Activated CD4-positive, alpha-beta memory T cell treated with anti-CD3 and anti-CD28 coated beads, Interleukin-2, amount 10 ng/mL, durations not matched to agents 7 days and 5 days (primary cell): ENCODE measurements around the gene NLRP14. TPM values are rescaled to one million over a fixed set of nuclear protein-coding genes. Genes with fewer than 3 reads are reported as not detected.

Experiments
- CTCF ChIA-PET: fragments of 350-600 bp; sonication (Branson Sonifier 250); formaldehyde crosslinking; loops from one replicate; lab custom pipeline; 2021; ENCODE audit warnings: antibody characterized with exemption, inconsistent platforms; lab: Charles Lee
- POLR2A ChIA-PET: fragments of 350-600 bp; sonication (Branson Sonifier 250); formaldehyde crosslinking; loops from one replicate; lab custom pipeline; 2021; ENCODE audit warnings: antibody characterized with exemption; lab: Charles Lee
- DNase-seq: peaks from one replicate; pipeline ENCODE4 v3.0.0-alpha.2; 2020
- H3K27ac Mint-ChIP-seq: one replicate; pipeline ENCODE4 v1.8.0; 2021; ENCODE audit warnings: mild to moderate bottlenecking, mixed read lengths
- H3K27me3 Mint-ChIP-seq: one replicate; pipeline ENCODE4 v1.8.0; 2021; ENCODE audit warnings: mixed read lengths
- H3K36me3 Mint-ChIP-seq: one replicate; pipeline ENCODE4 v1.8.0; 2021; ENCODE audit warnings: low read depth, mixed read lengths
- H3K4me1 Mint-ChIP-seq: one replicate; pipeline ENCODE4 v1.8.0; 2021; ENCODE audit warnings: mixed read lengths
- H3K4me3 Mint-ChIP-seq: one replicate; pipeline ENCODE4 v1.8.0; 2021; ENCODE audit warnings: mild to moderate bottlenecking, mixed read lengths
- H3K9me3 Mint-ChIP-seq: one replicate; pipeline ENCODE4 v1.8.0; 2021; ENCODE audit warnings: mixed read lengths
- total RNA-seq, 2 experiments: library from RNA; stranded (reverse); gene quantifications; one replicate each; pipeline ENCODE4 v1.2.3, GENCODE V29; 2021

NLRP14 gene
- total RNA-seq, 2 experiments from 2014 or later: not detected

DNA sequence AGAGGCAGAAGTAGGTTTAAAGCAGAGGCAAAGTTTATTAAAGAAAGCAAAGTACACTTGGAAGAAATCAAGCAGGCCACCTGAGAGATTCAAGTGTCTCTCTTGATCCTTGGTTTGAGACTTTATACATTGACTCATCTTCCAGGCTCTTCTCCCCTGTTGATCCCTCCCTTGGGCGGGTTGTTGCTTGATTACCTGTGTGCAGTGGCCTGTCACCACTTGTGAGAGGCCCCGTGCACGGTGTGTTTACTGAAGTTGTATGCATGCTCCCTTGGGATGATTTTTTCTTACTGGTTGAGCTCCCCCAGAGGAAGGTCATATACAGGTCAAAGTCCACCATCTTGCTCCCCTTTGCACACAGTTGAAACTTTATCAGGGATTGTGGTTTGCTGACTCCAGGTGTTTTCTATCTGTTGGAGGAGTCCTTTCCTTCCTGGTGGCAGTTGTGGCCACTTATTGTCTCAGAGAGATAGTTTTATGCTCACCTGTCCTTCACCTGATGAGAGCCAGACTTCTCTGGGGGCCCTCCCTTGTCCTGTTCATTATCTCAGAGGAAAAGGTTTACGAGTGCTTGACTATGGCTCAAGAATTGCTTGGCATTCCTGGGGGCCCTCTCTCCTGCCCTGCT, 52.2 kb downstream of the NLRP14 start:
- Mint-ChIP-seq H3K27me3 (no peaks in the 10 kb centered on the region), H3K4me1 (no peaks in the 10 kb centered on the region), H3K27ac (no peak overlapping the region), H3K36me3 (no peaks in the 10 kb centered on the region), H3K9me3 (no peaks in the 10 kb centered on the region), H3K4me3 (no peak overlapping the region)
- ChIA-PET POLR2A (no interaction called here), CTCF (no interaction called here)
- DNase-seq: no peak

DNA sequence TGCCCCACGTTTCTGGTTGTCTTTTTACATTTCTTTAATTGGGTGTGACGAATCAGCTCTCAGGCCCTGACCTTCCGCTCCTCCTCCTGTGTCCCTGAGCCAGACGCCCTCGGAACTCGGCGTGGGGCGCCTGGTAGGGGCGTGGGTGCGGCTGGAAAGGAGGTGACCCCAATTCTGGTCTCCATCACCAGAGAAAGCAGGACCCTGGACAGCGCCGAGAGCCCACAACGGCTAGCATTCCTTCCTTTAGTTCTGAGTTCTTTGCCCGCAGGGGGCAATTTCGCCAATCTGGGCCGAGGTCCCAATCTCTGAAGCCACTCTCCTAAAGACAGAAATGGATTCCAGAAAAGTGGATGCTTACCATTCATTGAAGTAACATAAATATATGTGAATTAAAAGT, 56.8 kb downstream of the NLRP14 start:
- Mint-ChIP-seq H3K4me3 (no peak overlapping the region), H3K4me1 (no peaks in the 10 kb centered on the region), H3K36me3 (no peaks in the 10 kb centered on the region), H3K27me3 (no peaks in the 10 kb centered on the region), H3K9me3 (no peaks in the 10 kb centered on the region), H3K27ac (no peak overlapping the region)
- no peak for DNase-seq
- CTCF ChIA-PET: no interaction called here
- POLR2A ChIA-PET: no interaction called here

DNA sequence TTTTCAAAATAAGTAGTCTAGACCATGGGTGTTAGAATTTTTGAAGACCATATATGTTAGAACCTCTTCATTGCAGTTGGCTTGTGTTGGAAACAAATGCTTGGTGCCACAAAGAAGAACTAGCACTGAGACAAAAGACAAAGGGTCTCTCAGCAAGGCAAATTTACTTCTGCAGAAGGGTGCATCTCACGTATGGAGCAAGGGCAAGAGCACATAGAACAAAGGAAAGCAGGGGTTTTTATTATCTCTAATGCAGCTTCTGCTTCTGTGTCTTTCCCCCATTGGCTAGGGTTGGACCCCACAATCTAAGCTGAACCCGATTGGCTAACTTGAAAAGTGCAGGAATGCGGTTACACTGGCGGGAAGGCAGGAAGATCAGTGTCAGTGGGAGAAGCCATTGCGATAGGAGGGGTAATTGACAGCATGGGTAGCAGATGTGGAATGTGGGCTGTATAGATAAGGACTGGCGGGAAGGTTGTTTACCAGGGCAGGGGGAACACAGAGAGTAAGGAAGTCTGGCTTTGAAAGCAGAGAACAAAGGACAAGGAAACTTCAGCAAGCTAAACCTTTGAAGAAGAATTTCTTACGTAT, 59.4 kb downstream of the NLRP14 start:
- no peaks in the 10 kb centered on the region for H3K27me3 Mint-ChIP-seq
- no peak for DNase-seq
- H3K36me3 Mint-ChIP-seq: no peaks in the 10 kb centered on the region
- no peaks in the 10 kb centered on the region for H3K9me3 Mint-ChIP-seq
- no peak overlapping the region for H3K27ac Mint-ChIP-seq
- ChIA-PET CTCF (no interaction called here), POLR2A (no interaction called here)
- H3K4me3 Mint-ChIP-seq: no peak overlapping the region
- no peaks in the 10 kb centered on the region for H3K4me1 Mint-ChIP-seq

DNA sequence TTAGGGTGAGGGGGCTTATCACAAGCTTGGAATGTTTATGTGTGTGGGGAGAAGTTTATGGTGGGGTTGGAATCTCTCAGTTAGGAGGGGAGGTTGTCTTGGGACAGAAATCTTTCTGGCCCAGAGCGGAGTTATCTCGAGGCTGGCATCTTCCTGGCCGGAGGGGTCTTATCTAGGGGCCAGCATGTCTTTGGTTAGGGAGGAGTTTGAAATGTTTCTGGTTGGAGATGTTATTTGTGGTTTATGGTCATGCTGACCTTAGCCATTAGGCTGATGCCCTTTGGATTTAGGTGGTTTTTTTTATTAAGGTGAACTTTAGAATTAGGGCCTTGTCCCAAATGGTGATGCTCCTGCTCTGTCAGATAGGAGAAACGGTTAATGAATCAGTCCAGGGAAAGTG, 60.6 kb downstream of the NLRP14 start:
- Mint-ChIP-seq H3K27me3 (no peaks in the 10 kb centered on the region), H3K36me3 (no peaks in the 10 kb centered on the region), H3K27ac (no peak overlapping the region), H3K4me1 (no peaks in the 10 kb centered on the region), H3K9me3 (no peaks in the 10 kb centered on the region), H3K4me3 (no peak overlapping the region)
- ChIA-PET CTCF (no interaction called here), POLR2A (no interaction called here)
- DNase-seq: no peak

DNA sequence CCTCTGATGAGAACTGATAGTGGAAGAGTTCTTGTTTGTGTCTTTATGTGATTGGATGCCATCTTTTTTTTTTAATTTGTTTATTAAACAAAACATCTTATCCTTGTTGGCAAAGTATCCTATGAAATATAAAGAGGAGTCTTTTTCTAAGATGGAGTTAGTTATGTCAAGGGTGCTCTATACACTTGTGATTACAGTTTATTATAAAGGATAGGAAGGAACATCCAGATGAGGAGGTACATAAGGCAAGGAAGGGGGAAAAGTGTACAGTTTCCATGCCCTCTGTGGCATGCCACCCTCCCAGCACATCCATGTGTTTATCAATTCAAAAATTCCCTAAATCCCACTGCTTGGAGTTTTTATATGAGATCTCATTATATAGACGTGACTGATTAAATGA, 61.2 kb downstream of the NLRP14 start:
- no peak for DNase-seq
- Mint-ChIP-seq H3K4me1 (no peaks in the 10 kb centered on the region), H3K4me3 (no peak overlapping the region), H3K36me3 (no peaks in the 10 kb centered on the region), H3K27ac (no peak overlapping the region), H3K9me3 (no peaks in the 10 kb centered on the region), H3K27me3 (no peaks in the 10 kb centered on the region)
- ChIA-PET CTCF (no interaction called here), POLR2A (no interaction called here)

DNA sequence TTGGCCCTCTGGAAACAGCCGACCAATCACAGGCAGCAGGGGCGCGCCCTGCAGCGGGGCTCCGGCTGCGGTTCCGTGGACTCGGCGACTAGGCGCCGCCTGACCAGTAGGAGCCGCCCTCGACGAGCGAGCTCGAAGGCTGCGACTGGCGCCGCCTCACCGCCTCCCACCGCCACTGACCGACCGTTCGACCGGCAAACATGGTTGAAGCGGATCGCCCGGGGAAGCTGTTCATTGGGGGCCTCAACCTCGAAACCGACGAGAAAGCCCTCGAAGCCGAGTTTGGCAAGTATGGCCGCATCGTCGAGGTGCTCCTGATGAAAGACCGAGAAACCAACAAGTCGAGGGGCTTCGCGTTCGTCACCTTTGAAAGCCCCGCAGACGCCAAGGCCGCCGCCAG, 68.6 kb downstream of the NLRP14 start, which contains the start of gene RBMXL2:
Gene RBMXL2 (plus strand): TSS at position 78 of the 400 bp plus-strand sequence. CDS start 123 bp downstream, at position 201.
- POLR2A ChIA-PET: no interaction called here
- H3K36me3 Mint-ChIP-seq: no peaks in the 10 kb centered on the region
- no peak for DNase-seq
- CTCF ChIA-PET: interaction anchor here (1.0 kb wide), 1 partner anchor 9 kb away, joined by 4 read pairs; no protein-coding TSS in a partner anchor
- no peak within 1 kb of the TSS for H3K27ac Mint-ChIP-seq
- H3K27me3 Mint-ChIP-seq: peaks cover 11% of the 10 kb centered on the region
- H3K9me3 Mint-ChIP-seq: no peaks in the 10 kb centered on the region
- H3K4me3 Mint-ChIP-seq: no peak within 1 kb of the TSS
- H3K4me1 Mint-ChIP-seq: no peaks in the 10 kb centered on the region

DNA sequence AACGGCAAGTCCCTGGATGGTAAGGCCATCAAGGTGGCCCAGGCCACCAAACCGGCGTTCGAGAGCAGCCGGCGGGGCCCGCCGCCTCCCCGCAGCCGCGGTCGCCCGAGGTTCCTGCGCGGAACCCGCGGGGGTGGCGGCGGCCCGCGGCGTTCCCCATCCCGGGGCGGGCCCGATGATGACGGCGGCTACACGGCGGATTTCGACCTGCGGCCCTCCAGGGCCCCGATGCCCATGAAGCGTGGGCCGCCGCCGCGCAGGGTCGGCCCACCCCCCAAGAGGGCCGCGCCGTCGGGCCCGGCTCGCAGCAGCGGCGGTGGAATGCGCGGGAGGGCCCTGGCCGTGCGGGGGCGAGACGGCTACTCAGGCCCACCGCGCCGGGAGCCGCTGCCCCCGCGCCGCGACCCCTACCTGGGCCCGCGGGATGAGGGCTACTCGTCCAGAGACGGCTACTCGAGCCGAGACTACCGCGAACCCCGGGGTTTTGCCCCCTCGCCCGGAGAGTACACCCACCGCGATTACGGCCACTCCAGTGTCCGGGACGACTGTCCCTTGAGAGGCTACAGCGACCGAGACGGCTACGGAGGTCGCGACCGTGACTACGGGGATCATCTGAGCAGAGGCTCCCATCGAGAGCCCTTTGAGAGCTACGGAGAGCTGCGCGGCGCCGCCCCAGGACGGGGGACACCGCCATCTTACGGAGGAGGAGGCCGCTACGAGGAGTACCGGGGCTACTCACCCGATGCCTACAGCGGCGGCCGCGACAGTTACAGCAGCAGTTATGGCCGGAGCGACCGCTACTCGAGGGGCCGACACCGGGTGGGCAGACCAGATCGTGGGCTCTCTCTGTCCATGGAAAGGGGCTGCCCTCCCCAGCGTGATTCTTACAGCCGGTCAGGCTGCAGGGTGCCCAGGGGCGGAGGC, 69.3 kb downstream of the NLRP14 start:
- H3K36me3 Mint-ChIP-seq: no peaks in the 10 kb centered on the region
- no peak overlapping the region for H3K27ac Mint-ChIP-seq
- no peaks in the 10 kb centered on the region for H3K9me3 Mint-ChIP-seq
- peaks cover 14% of the 10 kb centered on the region for H3K27me3 Mint-ChIP-seq
- no peak overlapping the region for H3K4me3 Mint-ChIP-seq
- DNase-seq: no peak
- H3K4me1 Mint-ChIP-seq: no peaks in the 10 kb centered on the region
- ChIA-PET POLR2A (no interaction called here), CTCF (no interaction called here)

DNA sequence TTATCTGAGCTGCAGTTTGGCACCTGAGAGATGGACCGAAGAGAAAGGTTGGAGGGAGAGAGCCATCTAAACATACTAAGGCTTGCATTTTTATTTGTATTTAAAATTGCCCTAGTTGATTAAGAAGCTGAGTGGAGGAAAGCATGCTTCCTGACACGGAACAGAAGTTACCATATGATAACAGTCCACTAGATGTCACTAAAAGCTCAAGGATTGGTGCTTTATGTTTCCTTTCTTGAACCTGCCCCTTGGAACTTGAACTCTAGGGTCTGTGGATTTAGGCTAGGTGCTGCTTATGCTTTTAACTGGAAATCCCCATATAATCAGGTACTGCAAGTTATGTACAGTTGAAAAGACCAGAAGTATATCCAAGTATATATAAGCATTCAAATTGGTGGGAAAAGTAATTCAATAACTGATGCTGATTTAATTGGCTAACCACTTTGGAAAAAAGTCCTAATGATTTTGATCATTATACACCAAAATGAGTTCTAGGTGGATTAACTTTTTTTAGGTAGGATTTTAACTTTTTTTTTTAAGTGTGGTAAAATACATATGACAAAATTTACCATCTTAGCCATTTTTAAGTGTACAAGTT, 78.1 kb downstream of the NLRP14 start:
- no peaks in the 10 kb centered on the region for H3K9me3 Mint-ChIP-seq
- no peak for DNase-seq
- no peaks in the 10 kb centered on the region for H3K4me1 Mint-ChIP-seq
- no peak overlapping the region for H3K27ac Mint-ChIP-seq
- no peak overlapping the region for H3K4me3 Mint-ChIP-seq
- ChIA-PET CTCF (interaction anchor here (0.8 to 3.0 kb wide), 12 partner anchors 10 to 888 kb away, joined by 3 to 24 read pairs (median 4); partner anchors contain the start of genes EIF3F and RBMXL2), POLR2A (no interaction called here)
- peaks cover 19% of the 10 kb centered on the region for H3K27me3 Mint-ChIP-seq
- H3K36me3 Mint-ChIP-seq: no peaks in the 10 kb centered on the region

DNA sequence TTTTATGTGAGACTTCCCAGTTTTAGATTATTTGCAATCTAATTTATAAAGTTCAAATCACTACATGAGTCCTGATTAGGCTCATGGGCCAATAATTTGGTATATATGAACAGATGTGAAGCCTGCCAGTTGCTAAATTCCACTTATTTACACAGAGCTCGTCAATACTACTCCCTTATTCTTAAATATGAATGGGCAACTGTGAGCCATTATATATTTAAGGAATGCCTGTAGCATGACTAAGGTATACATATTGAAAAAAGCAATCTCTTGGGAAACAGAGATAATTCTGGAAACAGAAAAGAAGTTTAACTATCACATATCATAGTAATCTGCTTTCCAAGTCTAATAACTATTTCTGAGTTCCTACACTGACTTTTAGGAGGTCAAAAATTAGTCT, 95.5 kb downstream of the NLRP14 start:
- POLR2A ChIA-PET: no interaction called here
- Mint-ChIP-seq H3K4me1 (no peaks in the 10 kb centered on the region), H3K9me3 (no peaks in the 10 kb centered on the region), H3K36me3 (no peaks in the 10 kb centered on the region), H3K27me3 (peaks cover 9% of the 10 kb centered on the region), H3K4me3 (no peak overlapping the region), H3K27ac (no peak overlapping the region)
- no peak for DNase-seq
- CTCF ChIA-PET: no interaction called here

DNA sequence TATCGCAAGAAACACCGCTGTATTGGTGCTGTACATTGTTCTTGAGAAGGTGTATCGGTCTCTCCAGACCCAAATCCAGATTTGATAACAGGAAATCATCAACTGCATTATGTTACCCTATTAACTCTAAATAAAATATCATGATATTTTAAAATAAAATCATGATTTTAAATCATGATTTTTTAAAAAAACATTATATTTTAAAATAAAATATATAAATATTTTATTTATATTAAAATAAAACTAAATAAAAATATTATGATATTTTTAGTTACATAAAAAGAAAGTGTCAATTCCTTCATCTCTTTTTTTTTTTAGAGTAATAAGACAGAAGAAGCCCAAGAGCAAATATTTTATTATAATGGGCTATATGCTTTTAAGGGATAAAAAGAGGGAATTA, 96.1 kb downstream of the NLRP14 start:
- Mint-ChIP-seq H3K9me3 (no peaks in the 10 kb centered on the region), H3K4me1 (no peaks in the 10 kb centered on the region), H3K27ac (no peak overlapping the region), H3K36me3 (no peaks in the 10 kb centered on the region), H3K4me3 (no peak overlapping the region), H3K27me3 (peaks cover 9% of the 10 kb centered on the region)
- DNase-seq: no peak
- ChIA-PET CTCF (no interaction called here), POLR2A (no interaction called here)

Other genes starting within 250 kb of the NLRP14 start
- not detected for gene OR2AG2, start 248.5 kb upstream of the NLRP14 start, total RNA-seq
- not detected for gene OR2AG1, start 237.5 kb upstream of the NLRP14 start, total RNA-seq
- gene OR6A2, start 220.8 kb upstream of the NLRP14 start, total RNA-seq: not detected
- gene OR10A5, start 174.8 kb upstream of the NLRP14 start, total RNA-seq: not detected
- gene OR10A2, start 157.4 kb upstream of the NLRP14 start, total RNA-seq: not detected
- not detected for gene OR10A4, start 143.9 kb upstream of the NLRP14 start, total RNA-seq
- gene OR2D2, start 128.0 kb upstream of the NLRP14 start, total RNA-seq: not detected
- gene OR2D3, start 99.5 kb upstream of the NLRP14 start, total RNA-seq: not detected
- under 1 TPM; 0.53 to 0.68 TPM for gene ZNF215, start 94.1 kb upstream of the NLRP14 start, total RNA-seq
- gene ZNF214, start 133 bp upstream of the NLRP14 start, total RNA-seq: not detected
- not detected for gene RBMXL2, start 68.5 kb downstream of the NLRP14 start, total RNA-seq
- gene SYT9, start 231.4 kb downstream of the NLRP14 start, total RNA-seq: not detected